Ramos (cell line): ENCODE results near the gene DNMT3B.
"Not testable (repeated sequence)": the region's sequence is repeated elsewhere in the genome, so short reads cannot be mapped to it uniquely, and the experiment has no call there.

Source experiments
- in situ Hi-C: fragments of 300-500 bp; cut with MboI; formaldehyde crosslinking; loops from one replicate; pipeline ENCODE4 v1.14.3; 2022; ENCODE audit warnings: low sequenced_read_pairs; ENCODE audit not compliant: unreplicated experiment

Gene DNMT3B

GRCh38 chr20:32761831-32762753 is at the start of gene DNMT3B:
TSS of gene DNMT3B (plus strand) at chr20:32762385. CDS start at chr20:32780324, 17,939 bp downstream.
- in situ Hi-C loops = no loop called here

GRCh38 chr20:32718749-32719348 is 43.3 kb upstream of the DNMT3B start:
- in situ Hi-C loops = no loop called here

GRCh38 chr20:32727683-32728082 is 34.5 kb upstream of the DNMT3B start:
- in situ Hi-C loops = no loop called here

DNA sequence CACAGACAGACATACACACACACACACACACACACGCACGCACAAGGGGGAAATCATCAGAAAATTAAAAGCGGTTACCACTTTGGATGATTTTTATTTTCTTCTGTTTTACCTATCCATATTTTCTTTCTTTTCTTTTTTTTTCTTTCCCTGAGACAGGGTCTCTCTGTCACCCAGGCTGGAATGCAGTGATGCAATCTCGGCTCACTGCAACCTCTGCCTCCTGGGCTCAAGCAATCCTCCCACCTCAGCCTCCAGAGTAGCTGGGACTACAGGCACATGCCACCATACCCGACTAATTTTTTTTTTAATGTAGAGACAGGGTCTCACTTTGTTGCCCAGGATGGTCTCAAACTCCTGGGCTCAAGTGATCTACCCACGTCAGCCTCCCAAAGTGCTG is 33.8 kb upstream of the DNMT3B start:
- in situ Hi-C loops = not testable (repeated sequence)

DNA sequence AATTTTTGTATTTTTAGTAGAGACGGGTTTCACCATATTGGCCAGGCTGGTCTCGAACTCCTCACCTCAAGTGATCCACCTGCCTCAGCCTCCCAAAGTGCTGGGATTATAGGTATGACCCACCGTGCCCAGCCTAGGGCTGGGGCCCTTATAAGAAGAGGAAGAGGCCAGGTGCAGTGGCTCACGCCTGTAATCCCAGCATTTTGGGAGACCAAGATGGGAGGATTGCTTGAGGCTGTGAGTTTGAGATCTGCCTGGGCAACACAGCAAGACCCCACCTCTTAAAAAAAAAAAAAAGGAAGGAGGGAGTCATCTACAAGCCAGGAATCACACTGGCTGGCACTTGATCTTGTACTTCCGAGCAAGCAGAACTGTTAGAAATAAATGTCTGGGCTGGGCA is 32.9 kb upstream of the DNMT3B start:
- in situ Hi-C loops = not testable (repeated sequence)

- in situ Hi-C loops = no loop called here
Observed at GRCh38 chr20:32731882-32732266, 30.3 kb upstream of the DNMT3B start.

DNA sequence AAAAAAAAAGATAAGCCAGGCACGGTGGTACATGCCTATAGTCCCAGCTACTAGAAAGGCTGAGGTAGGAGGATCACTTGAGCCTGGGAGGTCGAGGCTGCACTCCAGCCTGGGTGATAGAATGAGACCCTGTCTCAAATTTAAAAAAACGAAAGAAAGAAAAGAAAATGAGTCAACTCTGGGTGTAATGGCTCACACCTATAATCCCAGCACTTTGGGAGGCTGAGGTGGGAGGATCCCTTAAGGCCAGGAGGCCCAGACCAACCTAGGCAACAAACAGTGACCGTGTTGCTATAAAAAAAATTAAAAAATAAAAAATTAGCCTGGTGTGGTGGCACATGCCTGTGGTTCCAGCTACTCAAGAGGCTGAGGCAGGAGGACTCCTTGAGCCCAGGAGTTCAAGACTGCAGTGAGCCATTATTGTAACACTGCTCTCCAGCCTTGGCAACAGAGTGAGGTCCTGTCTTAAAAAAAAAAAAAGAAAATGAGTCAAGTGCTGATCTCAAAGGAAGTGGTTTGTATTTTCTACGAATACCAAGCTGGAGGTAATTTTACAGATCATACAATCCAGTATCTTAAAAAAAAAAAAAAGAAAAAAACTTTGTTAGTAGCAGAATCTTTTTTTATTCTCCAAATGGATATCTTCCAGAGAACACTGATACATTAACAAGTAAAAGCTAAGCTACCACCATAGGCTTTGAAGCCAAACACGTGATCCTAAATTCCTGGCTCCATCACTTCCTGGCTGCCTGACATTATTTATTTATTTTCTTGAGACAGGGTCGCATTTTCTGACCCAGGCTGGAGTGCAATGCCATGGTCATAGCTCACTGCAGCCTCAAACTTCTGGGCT is 24.6 kb upstream of the DNMT3B start:
- in situ Hi-C loops = no loop called here

- in situ Hi-C loops = no loop called here
Observed at GRCh38 chr20:32741151-32741550, 21.0 kb upstream of the DNMT3B start.

- in situ Hi-C loops = no loop called here
Observed at GRCh38 chr20:32742322-32743236, 19.6 kb upstream of the DNMT3B start.

GRCh38 chr20:32743237-32744112 is 18.7 kb upstream of the DNMT3B start, which contains the start of gene COMMD7:
TSS of gene COMMD7 (minus strand) at chr20:32743467. CDS start at chr20:32743391, 76 bp downstream.
- in situ Hi-C loops = no loop called here

GRCh38 chr20:32749914-32750637 is 12.1 kb upstream of the DNMT3B start:
- in situ Hi-C loops = no loop called here

DNA sequence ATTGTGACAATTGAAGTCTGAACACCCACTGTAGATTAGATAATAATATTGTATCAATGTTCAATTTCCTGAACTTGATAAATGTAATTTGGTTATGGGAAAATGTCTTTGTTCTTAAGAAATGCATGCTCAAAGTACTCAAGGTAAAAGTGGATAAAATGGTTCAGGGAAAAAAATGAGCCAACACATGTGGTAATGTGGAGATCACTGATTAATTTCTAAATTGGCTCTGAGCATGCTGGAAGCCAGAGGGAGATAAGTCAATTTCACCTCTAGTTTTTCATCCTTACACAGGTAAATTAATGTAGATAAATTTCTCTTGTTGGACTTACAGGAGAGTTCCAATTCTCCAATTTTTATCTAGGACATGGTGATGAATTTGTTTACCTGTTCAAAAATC is 10.9 kb upstream of the DNMT3B start:
- in situ Hi-C loops = no loop called here

DNA sequence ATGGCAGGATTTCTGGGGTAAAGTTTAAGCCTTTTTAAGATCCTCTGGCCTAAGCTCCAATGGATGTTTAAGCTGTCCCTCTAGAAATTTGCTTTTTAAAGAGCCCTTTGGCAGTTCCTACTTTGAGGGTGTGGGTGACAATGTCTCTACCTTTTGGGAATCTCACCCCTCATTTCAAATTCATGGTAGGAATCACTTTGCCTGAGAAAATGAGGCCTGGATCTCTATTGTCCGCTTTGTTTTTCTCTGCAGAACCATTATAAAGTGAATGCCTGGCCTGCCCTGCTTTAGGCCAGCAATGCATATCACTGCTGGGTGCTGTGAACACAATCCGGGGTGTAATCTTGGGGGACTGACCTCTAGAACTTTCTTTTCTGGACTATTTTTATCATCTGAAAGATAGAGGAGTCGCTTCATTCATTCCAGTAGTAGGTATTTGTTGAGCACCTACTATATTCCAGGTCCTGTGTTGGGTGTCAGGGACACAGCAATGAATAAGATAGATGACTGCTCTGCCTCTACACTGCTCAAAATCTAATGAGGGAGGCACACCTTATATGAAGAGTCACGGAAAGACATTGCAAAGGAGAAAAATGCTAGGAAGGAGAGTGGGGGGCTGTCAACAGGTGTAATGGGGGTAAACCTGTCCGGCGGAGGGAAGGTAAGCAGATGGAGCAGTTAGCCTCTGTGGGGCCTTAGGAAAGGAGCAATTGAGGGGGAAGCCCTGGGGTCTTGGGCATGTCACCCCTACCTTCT is 10.3 kb upstream of the DNMT3B start:
- in situ Hi-C loops = no loop called here

DNA sequence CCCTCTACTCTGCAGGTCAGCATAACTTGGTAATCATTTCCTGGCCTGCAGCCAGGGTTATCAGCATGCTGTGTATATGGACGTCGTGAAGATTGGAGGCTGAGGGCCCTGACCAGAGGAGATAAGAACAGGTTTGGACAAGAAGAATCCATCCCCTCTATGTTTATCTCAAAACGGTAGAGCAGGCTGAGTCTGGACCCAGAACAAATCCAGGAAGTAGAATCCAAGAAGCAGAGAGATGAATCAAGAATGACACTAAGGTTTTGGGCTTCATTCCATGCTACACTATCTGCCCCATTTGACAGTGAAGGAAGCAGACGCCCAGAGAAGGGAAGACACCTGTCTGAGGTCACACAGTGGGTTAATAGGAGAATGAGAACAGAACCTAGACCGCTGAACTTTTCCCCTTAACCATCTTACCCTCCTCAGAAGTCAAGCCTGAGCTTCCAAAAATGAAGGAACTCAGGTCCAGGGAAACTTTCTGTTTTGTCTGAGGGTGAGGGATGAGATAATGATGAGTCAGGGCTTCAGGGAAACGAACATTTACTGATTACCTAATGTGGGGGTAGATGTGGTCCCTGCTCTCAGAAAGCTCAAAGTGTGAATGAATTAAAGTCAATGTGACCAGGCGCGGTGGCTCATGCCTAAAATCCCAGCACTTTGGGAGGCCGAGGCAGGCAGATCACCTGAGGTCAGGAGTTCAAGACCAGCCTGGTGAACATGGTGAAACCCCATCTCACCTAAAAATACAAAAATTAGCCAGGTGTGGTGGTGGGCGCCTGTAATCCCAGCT is 9.5 kb upstream of the DNMT3B start:
- in situ Hi-C loops = no loop called here

DNA sequence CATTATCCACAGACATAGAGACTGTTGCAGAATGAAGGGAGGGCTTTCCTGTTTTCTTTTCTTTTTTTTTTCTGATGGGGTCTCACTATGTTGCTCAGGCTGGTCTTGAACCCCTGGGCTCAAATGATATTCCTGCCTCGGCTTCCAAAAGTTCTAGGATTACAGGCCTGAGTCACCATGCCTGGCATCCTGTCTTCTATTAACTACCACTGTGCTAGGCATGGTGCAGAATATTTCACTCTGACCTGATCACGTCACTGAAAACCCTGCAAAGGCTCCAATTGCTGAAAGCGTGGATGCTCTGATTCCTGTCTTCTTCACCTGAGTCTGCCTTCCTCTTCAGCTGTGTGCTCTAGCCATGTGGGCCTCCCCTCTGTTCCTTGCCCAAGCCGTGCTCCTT is 8.5 kb upstream of the DNMT3B start:
- in situ Hi-C loops = no loop called here

DNA sequence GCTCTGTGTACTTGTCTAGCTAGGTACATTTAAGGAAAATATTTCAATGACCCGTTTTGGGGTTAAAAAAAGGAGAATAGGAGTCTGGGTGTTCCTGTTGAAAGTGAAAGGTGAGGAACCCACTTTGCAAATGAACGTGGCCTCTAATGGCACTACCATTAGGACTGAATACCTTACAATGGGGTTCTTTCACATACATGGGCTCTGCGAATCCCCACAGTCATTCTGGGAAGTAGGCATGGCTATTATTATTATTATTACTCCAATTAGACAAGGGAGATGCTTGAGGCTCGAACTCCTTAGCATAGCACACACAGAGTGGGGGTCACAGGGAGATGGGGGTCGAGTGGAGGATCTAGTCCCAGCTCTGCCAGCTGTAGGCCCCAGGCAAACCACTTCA is 6.0 kb upstream of the DNMT3B start:
- in situ Hi-C loops = no loop called here

- in situ Hi-C loops = no loop called here
Observed at GRCh38 chr20:32761417-32761830, 761 bp upstream of the DNMT3B start.
